ENCODE results near the gene CTDSPL.

CTDSPL gene

GRCh38 chr3:37921025-37921424, 59.3 kb downstream of the CTDSPL start:
- DNase-seq = no peak

GRCh38 chr3:37922721-37923568, 61.3 kb downstream of the CTDSPL start:
- no peak for DNase-seq

- no peak for DNase-seq
Measured at GRCh38 chr3:37923569-37924040, 61.9 kb downstream of the CTDSPL start.

- DNase-seq = no peak
Measured at GRCh38 chr3:37924453-37924852, 62.8 kb downstream of the CTDSPL start.

- DNase-seq = no peak
Measured at GRCh38 chr3:37925157-37925556, 63.5 kb downstream of the CTDSPL start.

GRCh38 chr3:37926611-37927010, 64.9 kb downstream of the CTDSPL start:
- DNase-seq = no peak

- no peak for DNase-seq
Measured at GRCh38 chr3:37930495-37930894, 68.8 kb downstream of the CTDSPL start.

- DNase-seq = no peak
Measured at GRCh38 chr3:37932505-37932904, 70.8 kb downstream of the CTDSPL start.

- DNase-seq = no peak
Measured at GRCh38 chr3:37934631-37935289, 73.1 kb downstream of the CTDSPL start.

GRCh38 chr3:37935290-37935668, 73.6 kb downstream of the CTDSPL start:
- DNase-seq = no peak

- DNase-seq = no peak
Measured at GRCh38 chr3:37935756-37936666, 74.3 kb downstream of the CTDSPL start.

- no peak for DNase-seq
Measured at GRCh38 chr3:37937156-37937555, 75.5 kb downstream of the CTDSPL start.

- no peak for DNase-seq
Measured at GRCh38 chr3:37938011-37938410, 76.3 kb downstream of the CTDSPL start.

- no peak for DNase-seq
Measured at GRCh38 chr3:37940242-37940908, 78.7 kb downstream of the CTDSPL start.

GRCh38 chr3:37941608-37942508, 80.2 kb downstream of the CTDSPL start:
- DNase-seq = no peak

GRCh38 chr3:37942646-37943045, 81.0 kb downstream of the CTDSPL start:
- no peak for DNase-seq

GRCh38 chr3:37943126-37943525, 81.4 kb downstream of the CTDSPL start:
- no peak for DNase-seq

- no peak for DNase-seq
Measured at GRCh38 chr3:37943631-37944314, 82.1 kb downstream of the CTDSPL start.

GRCh38 chr3:37944391-37944842, 82.7 kb downstream of the CTDSPL start:
- DNase-seq = no peak

- DNase-seq = no peak
Measured at GRCh38 chr3:37945156-37945806, 83.6 kb downstream of the CTDSPL start.
